Astrocyte (in vitro differentiated cells and primary cell): ENCODE data around the gene NOXO1. TPM values are rescaled to one million over a fixed set of nuclear protein-coding genes. Genes with fewer than 3 reads are reported as not detected.

Experiments used
- DNase-seq: peaks from one replicate; pipeline ENCODE4 v3.0.0-alpha.2; 2010; ENCODE audit warnings: low read depth
- FAIRE-seq: peaks from 2 replicates; lab custom pipeline; 2011; peaks lifted over from hg19 to GRCh38; lab: Jason Lieb, UNC
- H2AFZ ChIP-seq: 2 replicates; pipeline ENCODE4 v1.6.0; 2012; ENCODE audit warnings: low read depth, low read length, inconsistent platforms
- H3K27ac ChIP-seq: 2 replicates; pipeline ENCODE4 v1.5.1; 2011; ENCODE audit warnings: low read depth, low read length, inconsistent platforms
- H3K27me3 ChIP-seq: 2 replicates; pipeline ENCODE4 v1.6.0; 2011; ENCODE audit warnings: low read length, inconsistent platforms; ENCODE audit not compliant: insufficient read depth
- H3K36me3 ChIP-seq: 2 replicates; pipeline ENCODE4 v1.5.1; 2011; ENCODE audit warnings: low read length, inconsistent platforms; ENCODE audit not compliant: insufficient read depth
- H3K4me1 ChIP-seq: 2 replicates; pipeline ENCODE4 v1.5.1; 2011; ENCODE audit warnings: low read length, inconsistent platforms; ENCODE audit not compliant: insufficient read depth
- H3K4me2 ChIP-seq: 2 replicates; pipeline ENCODE4 v1.6.0; 2012; ENCODE audit warnings: low read length, inconsistent platforms
- H3K4me3 ChIP-seq: 2 replicates; pipeline ENCODE4 v1.5.1; 2011; ENCODE audit warnings: low read depth, mild to moderate bottlenecking, low read length, inconsistent platforms; ENCODE audit not compliant: insufficient read depth
- H3K79me2 ChIP-seq: 2 replicates; pipeline ENCODE4 v1.6.0; 2012; ENCODE audit warnings: mild to moderate bottlenecking, low read length, inconsistent platforms; ENCODE audit not compliant: insufficient read depth
- H3K9ac ChIP-seq: 2 replicates; pipeline ENCODE4 v1.6.0; 2012; ENCODE audit warnings: mild to moderate bottlenecking, low read length, inconsistent platforms
- H3K9me3 ChIP-seq: 2 replicates; pipeline ENCODE4 v1.5.1; 2012; ENCODE audit warnings: low read depth, mild to moderate bottlenecking, low read length, inconsistent platforms; ENCODE audit not compliant: insufficient read depth
- H4K20me1 ChIP-seq: 2 replicates; pipeline ENCODE4 v1.6.0; 2012; ENCODE audit warnings: low read length, inconsistent platforms; ENCODE audit not compliant: insufficient read depth
- H3K27ac Mint-ChIP-seq: one replicate; pipeline ENCODE4 v1.8.0; 2021; ENCODE audit warnings: mild to moderate bottlenecking, mixed read lengths; ENCODE audit not compliant: unreplicated experiment
- H3K27me3 Mint-ChIP-seq: one replicate; pipeline ENCODE4 v1.8.0; 2021; ENCODE audit warnings: low read depth, mixed read lengths; ENCODE audit not compliant: unreplicated experiment
- H3K36me3 Mint-ChIP-seq: one replicate; pipeline ENCODE4 v1.8.0; 2021; ENCODE audit warnings: low read depth, mixed read lengths; ENCODE audit not compliant: unreplicated experiment
- H3K4me1 Mint-ChIP-seq: one replicate; pipeline ENCODE4 v1.8.0; 2021; ENCODE audit warnings: low read depth, mixed read lengths; ENCODE audit not compliant: unreplicated experiment
- H3K4me3 Mint-ChIP-seq: one replicate; pipeline ENCODE4 v1.8.0; 2021; ENCODE audit warnings: mild to moderate bottlenecking, moderate library complexity, mixed read lengths; ENCODE audit not compliant: unreplicated experiment
- H3K9me3 Mint-ChIP-seq: one replicate; pipeline ENCODE4 v1.8.0; 2021; ENCODE audit warnings: mild to moderate bottlenecking, mixed read lengths; ENCODE audit not compliant: unreplicated experiment
- CTCF ChIP-seq: IDR thresholded peaks from 2 replicates; pipeline ENCODE4 v1.5.1; 2011; ENCODE audit warnings: low read depth, mild to moderate bottlenecking, inconsistent platforms, low read length, moderate library complexity; ENCODE audit not compliant: insufficient read depth
- EZH2 ChIP-seq: IDR thresholded peaks from 2 replicates; pipeline ENCODE4 v1.6.1; 2012; ENCODE audit warnings: mild to moderate bottlenecking, low read length, inconsistent platforms; ENCODE audit not compliant: insufficient read depth
- total RNA-seq: library from RNA; stranded (reverse); gene quantifications from 2 replicates; pipeline ENCODE4 v1.2.1, GENCODE V29; 2021

The NOXO1 gene
- total RNA-seq, 1 donor from 2014 or later = 0.89 TPM

DNA sequence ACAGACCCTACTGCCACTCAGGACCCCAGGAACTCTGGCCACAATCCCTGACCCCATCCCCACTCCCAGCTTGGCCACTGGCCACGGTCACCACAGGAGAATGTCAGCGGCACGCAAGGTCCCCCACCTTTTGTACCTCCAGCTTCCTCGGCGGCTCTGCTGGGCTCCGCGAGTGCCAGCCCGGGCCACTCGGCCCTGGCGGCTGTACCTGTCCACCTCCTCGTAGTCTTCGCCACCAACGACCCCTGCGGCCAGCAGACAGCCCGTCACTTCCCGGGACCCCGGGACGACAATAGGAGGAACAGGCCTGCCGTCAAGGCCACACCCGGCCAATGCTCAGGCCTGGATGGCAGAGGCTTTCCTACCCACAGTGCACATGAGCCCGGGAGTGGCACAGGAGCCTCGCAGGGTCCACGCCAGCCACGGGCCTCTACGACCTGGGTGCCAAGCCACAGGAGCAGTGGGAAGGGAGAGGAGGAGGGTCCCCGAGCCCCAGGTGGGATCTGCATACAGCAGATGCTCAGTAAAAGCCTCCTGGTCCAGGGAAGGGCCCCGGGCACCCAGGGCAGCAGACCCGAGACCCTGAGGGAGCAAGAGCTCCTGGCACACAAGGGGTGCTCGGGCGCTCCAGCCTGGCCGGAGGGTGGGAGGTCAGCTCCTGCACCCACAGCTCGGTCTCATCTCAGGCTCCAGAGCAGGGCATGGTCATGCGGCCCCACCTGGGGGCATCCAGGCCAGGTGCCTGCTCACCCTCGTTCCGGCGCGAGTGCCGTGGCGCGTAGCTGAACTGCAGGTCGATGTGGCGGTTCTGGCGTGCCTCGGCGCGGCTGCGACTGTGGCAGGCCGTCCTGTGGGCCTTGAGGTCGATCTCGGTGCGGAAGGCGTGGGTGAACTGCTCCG lies 20.4 kb upstream of the NOXO1 start:
- Mint-ChIP-seq H3K36me3 (peaks cover 9% of the 10 kb centered on the region), H3K27me3 (no peaks in the 10 kb centered on the region), H3K4me1 (peaks cover 8% of the 10 kb centered on the region), H3K4me3 (no peak overlapping the region), H3K9me3 (no peaks in the 10 kb centered on the region), H3K27ac (no peak overlapping the region)
- no peak for TF ChIP-seq EZH2
- no peak for TF ChIP-seq CTCF
- H3K36me3 ChIP-seq = peaks cover 8% of the 10 kb centered on the region
- H3K27me3 ChIP-seq = no peaks in the 10 kb centered on the region
- no peak overlapping the region for H2AFZ ChIP-seq
- H3K4me3 ChIP-seq = no peak overlapping the region
- peaks cover 57% of the 10 kb centered on the region for H3K79me2 ChIP-seq
- no peaks in the 10 kb centered on the region for H3K9me3 ChIP-seq
- no peak overlapping the region for H3K9ac ChIP-seq
- no peak for DNase-seq
- H3K27ac ChIP-seq = no peak overlapping the region
- H3K4me1 ChIP-seq = peaks cover 16% of the 10 kb centered on the region
- peaks cover 73% of the 10 kb centered on the region for H4K20me1 ChIP-seq
- no peak overlapping the region for H3K4me2 ChIP-seq
- FAIRE-seq = no peak

DNA sequence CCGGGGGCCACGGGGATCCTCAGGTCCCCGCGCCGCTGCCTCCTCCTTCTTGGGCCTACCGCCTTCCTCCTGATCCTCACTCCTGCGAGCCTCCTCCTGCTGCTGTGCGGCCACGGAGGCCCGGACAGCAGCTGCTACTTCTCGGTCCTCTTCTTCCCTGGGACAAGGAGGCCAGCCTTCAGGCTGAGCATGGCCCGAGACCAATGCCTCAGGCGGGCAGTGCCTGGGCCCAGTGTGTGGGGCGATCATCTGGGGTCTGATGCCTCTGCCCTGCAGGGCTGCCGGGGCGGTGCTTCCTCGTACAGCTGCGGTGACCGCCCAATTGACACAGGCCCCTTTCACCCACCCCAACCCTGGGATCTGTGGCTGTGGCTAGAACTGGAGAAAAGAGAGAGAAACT lies 19.8 kb upstream of the NOXO1 start:
- H3K36me3 Mint-ChIP-seq = peaks cover 9% of the 10 kb centered on the region
- Histone ChIP-seq H3K4me2 (no peak overlapping the region), H3K79me2 (peaks cover 50% of the 10 kb centered on the region), H3K4me1 (peaks cover 16% of the 10 kb centered on the region), H3K36me3 (peaks cover 8% of the 10 kb centered on the region), H4K20me1 (peaks cover 68% of the 10 kb centered on the region), H3K27ac (no peak overlapping the region), H2AFZ (no peak overlapping the region), H3K9me3 (no peaks in the 10 kb centered on the region), H3K9ac (no peak overlapping the region), H3K27me3 (no peaks in the 10 kb centered on the region), H3K4me3 (no peak overlapping the region)
- no peak overlapping the region for H3K4me3 Mint-ChIP-seq
- no peaks in the 10 kb centered on the region for H3K27me3 Mint-ChIP-seq
- no peaks in the 10 kb centered on the region for H3K9me3 Mint-ChIP-seq
- peaks cover 5% of the 10 kb centered on the region for H3K4me1 Mint-ChIP-seq
- TF ChIP-seq CTCF (no peak), EZH2 (no peak)
- no peak overlapping the region for H3K27ac Mint-ChIP-seq
- FAIRE-seq (no peak), DNase-seq (no peak)
